Stimulated activated CD4-positive, alpha-beta T cell treated with anti-CD3 and anti-CD28 coated beads, Interleukin-1b, Interleukin-23, amount 100 ng/mL, for 4 hours (primary cell): Measurements from ENCODE around the gene SSTR5.
"Not testable (repeated sequence)": the region's sequence is repeated elsewhere in the genome, so short reads cannot be mapped to it uniquely, and the experiment has no call there.

Experiments
- DNase-seq, 2 donors: peaks; one replicate each; pipeline ENCODE4 v3.0.0-alpha.2; 2020; ENCODE audit warnings: low read depth in 2 of 2

SSTR5 gene

DNA sequence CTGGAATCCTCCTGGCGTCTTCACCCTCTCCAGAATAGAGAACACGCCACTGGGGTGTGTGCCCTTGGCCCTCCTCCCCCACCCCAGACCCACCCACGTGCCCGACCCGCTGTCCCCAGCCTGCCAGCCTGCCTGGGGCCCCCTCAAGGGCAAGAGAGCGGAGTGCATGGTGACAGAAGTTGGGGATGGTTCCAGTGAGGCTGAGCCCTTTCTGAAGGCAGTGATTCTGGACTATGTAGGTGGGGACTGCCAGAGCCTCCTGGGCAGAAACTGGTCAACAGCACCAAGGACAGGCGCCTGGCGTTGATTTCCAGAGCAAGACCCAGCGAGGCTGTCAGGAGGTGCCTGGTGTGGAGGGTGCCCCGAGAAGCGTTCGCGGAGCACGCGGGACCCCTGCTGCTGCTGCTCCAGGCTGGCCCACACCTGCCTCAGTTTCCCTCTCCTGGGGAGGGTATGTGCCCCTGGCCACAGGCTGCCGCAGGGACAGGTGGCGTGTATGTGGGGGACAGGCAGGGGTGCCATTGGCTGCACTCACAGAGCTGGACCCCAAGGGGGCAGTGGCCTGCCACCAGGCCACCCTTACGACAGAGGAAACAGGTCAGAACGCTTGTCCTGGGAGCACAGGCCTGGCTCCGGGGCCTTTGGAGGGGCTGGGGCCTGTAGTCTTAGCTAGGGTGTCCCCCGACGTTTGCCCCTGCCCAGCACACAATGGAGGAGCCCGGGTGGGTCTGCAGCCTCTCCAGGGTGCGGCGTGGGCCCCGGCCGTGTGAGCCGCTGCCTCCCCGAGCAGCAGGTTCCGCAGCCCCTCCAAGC lies 1.2 kb downstream of the SSTR5 start:
- DNase-seq = no peak

DNA sequence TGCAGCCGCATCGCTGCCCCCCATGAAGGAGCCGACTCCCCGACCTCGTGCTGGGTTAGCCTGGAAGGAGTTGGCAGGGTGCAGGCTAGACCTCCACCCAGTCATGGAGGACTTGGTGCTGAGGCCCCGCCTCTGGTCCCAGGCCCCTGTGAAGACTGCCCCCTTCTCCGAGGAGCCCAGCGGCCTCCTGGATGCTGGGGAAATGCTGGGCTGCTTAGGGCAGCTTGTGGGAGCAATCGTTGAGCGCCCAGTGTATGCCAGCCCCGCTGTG lies 1.8 kb downstream of the SSTR5 start:
- no peak for DNase-seq

GRCh38 chr16:1075546-1075945 lies 3.0 kb downstream of the SSTR5 start:
- no peak for DNase-seq

DNA sequence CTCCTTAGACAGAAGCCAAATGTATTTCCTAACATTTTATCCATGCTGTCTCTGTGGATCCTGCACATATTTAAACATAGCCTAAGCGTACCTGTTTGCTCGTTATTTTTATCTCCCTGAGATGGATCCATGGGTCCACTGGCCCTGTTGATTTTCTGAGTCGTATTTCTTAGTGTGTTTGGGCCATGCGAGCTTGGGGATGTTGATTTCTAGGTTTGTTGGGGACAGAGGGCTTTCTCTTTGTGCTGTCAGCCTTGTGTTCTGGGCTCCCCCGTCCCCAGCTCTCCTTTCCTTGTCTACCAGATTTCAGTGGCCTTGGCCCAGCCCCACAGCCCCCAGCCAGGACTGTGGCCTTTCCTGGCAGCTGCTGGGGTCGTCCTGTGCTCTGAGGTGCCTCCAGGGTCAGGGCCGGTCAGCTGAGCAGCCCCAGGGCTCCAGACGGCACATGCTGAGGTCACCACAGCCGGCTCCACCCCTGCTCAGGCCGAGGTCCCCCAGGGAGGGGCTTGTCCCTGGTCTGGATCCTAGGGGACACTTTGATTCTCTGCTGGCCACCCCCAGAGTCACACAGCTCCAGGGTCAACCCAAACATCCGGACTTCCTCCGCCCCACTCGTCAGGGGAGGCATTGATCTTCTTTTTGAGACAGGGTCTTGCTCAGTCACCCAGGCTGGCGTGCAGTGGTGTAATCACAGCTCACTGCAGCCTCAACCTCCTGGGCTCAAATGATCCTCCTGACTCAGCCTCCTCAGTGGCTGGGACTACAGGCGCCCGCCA lies 4.4 kb downstream of the SSTR5 start:
- no peak for DNase-seq

DNA sequence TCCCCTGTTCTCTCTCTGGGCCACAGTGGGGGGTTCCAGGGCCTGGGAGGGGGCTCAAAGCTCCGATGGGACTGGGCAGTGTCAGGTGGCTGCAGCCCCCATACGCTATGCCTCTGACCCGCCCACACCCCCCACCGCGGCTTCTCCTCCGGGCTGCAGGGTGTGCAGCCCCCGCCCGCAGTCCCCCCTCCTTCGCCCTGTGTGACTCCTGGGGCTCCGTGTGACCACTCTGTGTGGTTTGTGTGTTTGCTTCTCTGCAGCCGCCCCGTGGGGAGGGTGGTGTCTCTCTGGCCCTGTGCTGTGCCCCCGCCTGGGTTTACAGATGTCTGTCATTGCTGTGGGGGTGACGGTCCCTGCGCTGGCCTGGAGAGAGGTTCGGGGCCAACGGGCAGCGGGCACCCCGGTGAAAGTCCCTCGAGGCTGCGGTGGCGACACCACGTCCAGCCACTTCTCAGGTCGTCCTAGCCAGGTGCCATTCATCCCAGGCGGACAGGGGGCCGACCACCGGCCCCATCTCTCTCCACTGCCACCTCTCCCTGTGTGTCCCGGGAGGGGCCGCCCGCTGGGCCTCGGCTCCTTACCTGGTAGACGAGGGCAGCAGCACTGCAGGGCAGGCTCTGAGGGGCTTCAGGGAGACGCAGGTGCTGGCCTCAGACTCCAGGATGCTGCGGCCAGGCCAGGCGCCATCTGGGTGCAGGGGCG lies 5.5 kb downstream of the SSTR5 start:
- no peak for DNase-seq

DNA sequence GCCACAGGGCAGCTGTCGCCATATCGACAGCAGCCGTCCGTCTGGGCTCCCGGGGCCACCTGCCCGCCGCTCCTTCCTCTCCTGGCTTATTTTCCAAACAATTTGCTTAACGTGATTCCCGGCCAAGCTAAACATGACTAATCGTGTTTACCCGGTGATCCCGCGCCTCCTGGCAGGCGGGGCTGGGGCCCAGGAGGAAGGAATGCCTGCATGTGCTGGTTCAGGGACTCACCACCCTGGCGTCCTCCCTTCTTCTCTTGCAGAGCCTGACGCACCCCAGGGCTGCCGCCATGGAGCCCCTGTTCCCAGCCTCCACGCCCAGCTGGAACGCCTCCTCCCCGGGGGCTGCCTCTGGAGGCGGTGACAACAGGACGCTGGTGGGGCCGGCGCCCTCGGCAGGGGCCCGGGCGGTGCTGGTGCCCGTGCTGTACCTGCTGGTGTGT lies 6.1 kb downstream of the SSTR5 start:
- no peak for DNase-seq

- DNase-seq = no peak
Observed at GRCh38 chr16:1079341-1079740, 6.8 kb downstream of the SSTR5 start.

- no peak for DNase-seq
Observed at GRCh38 chr16:1079786-1080525, 7.4 kb downstream of the SSTR5 start.

DNA sequence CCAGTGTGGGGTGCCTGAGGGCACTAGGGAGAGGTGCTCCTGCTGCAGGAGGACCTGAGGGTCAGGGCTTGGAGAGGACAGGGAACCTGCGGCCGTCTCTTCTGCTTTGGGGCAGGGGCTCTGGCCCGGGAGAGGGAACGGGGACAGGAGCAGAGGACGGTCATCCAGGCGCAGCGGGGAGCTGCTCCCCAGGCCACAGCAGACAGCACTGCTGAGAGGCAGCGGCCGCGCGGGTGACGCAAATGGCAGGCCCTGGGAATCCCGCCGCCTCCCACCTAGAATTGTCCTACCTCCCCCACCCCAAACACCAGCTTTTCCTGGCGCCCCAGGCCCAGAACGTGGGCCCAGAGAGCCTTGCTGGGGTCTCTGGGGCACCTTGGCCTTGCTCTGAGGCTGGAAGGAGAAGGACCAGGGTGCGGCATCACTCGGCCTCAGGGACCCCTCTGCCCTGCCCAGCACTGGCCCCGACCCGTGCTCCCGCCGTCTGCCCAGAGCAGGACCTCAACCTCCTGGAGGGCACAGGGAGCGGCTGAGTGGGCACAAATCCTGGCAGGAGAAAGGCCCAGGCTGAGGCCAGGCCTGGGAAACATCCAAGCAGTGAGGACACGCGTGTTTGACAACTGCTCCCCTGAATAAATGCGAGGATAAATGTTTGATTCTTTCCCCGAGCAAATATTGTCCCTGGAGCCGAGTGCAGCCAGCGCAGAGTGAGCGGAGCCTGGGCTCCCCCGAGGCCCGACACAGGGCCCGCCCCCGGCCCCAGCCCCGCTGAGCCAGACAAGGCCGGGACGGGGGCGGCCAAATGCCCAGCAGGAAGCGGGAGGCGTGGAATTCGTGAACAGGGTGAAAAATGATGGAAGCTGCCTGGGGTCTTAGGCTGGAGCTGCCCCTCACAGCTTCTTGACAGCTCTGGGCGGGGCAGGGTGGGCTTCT lies 8.5 kb downstream of the SSTR5 start:
- no peak for DNase-seq

GRCh38 chr16:1081734-1082265 lies 9.3 kb downstream of the SSTR5 start:
- DNase-seq = no peak

DNA sequence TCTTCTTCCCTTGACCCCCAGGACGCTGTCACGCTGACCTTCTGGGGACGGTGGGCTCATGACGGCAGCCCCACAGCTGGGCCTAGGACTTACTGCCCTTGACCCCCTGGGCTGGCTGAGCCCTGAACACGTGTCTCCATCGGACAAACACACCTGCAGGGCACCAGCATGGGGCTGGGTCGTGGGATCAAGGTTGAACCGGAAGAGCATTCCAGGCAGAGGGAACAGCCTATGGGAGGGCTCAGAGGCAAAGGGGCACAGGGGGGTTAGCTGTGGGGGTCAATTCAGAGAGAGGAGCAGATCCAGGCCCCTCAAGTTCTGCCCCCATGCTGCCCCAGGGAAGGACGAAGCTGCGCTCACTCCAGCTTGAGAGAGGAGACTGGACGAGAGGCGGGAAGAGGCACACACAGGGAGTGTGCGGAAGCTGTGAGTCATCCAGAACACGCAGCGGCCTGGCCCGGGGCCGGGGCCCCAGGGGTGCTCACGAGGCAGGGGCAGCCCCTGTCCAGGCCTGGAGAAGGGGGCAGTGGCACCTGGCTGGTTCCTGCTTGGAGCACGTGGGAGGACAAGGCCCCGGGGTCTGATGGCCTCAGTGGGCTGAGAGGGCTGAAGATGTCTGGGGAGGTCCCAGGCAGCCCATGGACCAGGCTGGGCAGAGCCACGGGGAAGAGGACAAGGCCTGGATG lies 9.9 kb downstream of the SSTR5 start:
- DNase-seq = no peak

DNA sequence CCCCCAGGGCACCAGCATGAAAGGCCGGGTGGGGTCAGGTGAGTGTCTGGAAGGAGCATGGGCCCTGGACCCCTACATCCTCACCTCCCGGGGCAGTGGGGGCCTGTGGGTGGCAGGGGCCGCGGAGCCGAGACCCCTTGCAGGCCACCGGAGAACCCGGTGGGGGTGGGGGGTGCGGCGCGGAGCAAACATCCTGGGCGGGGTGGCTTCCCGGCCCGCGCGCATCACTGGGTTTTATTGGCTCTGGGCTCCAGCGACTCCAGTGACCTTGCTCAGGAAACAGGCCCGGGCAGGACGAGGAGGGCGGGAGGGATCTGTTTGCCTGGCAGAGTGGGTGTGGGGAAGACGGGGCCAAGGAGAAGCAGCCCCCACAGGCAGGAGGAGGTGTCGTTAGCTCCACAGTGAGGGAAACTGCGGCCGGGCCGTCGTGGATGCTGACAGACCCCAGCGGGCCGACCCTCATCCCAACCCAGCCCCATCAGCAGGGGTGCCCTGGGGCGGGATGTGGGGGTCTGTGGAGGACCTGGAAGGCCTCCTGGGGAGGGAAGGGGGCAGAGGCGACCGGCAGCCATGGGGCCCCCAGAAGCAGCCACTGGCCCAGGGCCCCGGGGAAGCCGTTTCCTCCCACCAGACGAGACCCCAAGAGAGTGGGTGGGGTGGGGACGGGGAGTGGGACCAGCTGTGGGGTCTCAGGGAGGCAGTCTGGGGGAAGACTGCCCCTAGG lies 10.6 kb downstream of the SSTR5 start:
- DNase-seq = no peak

DNA sequence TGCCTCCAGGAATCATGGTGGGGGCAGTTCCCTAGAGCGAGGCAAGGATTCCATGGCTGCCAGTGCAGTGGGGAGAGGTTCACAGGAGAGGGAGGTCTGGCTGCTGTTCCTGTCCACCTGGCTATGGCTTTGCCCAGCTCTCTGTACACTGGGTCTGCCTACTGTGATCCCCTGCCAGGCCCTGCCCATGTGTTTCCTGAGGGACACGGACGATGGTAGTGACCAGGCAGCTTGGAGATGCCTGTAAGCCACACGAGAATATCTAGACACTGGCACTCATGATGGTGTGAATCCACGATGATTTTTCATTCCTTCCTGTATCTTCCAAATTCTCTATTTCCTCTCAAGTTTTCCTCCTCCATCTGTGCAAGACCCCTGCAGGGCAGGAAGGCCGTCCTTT lies 12.4 kb downstream of the SSTR5 start:
- no peak for DNase-seq

- not testable (repeated sequence) for DNase-seq
Observed at GRCh38 chr16:1086443-1086842, 13.9 kb downstream of the SSTR5 start.

DNA sequence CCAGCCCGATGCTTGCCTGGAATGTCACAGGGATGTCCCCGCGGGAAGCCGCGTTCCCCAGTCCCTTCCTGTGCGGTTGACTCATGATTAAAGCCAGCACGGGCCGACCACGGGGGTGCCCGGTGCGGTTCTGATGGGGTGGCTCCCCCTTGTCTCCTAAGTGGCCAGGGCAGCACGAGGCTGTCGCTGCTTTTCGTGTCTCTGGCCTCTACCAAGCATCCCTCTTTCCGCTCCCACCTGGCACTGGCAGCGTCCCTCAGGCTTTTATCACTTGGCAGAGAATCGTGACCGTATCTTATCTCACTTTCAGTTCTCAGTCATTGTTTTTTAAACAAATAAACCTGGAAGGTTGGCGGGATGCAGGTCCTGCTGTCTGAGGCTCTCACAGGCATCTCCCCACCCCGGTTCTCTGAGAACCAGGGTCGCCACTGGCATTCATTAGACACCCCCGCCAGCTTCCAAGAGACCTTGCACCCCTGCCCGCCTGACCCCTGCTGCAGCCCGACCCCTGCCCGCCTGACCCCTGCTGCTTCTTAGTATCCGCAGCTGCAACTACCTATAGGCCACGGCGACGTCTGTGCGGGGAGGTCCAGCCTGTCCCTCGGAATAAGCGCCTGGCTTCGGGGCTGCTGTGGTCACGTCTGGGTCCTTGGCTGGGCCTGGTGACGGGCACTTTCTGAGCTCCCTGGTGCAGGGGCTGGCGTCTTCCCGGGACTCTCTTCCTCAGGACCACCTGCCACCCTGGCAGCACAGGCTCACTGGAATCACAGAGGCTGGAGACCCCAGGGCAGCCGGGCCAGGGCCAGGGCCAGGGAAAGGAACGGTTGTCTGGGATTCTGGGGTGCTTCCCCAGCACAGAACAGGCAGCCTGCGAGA lies 16.0 kb downstream of the SSTR5 start:
- no peak for DNase-seq

GRCh38 chr16:1089439-1089821 lies 16.9 kb downstream of the SSTR5 start:
- no peak for DNase-seq

DNA sequence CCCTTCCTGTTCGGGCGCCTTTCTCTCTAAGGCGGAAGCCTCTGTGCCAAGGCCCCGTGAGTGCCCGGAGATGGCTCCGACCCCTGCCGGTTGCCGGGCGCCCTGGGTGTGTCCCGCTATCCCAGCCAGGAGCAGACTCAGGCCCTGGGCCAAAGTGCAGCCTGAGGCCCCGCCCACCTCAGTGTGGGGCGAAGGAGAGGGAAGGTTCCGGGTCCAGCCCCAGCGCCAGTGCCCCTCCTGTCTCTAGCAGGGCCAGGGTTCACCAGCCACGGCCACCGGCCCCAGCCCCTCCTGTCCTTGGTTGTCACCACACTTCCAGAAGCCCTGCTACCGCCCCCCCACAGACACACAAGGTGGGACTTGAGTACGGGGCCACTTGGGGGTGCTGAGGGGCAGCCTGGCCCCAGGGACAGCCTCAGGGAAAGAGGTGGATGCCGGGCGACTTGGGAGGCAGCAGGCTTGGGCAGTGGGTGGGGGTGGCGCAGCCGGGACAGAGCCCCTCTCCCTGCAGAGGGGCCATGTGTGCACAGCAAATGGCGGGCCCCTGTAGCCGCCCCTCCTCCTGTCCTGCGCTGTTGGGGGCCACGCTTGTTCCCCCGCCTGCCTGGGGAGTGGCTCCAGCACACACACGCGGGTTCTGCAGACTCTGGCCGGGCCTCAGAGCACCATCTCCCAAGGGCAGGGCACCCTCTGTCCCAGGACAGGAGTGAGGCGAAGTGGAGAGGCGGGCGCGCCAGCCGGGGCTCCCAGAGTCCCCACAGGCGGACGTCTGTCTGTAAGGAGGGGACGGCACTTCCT lies 17.5 kb downstream of the SSTR5 start:
- DNase-seq = no peak
